DOHH2 (cell line): ENCODE data around the gene SH2D6.

Experiments
- H3F3A ChIP-seq: fragments of 200-600 bp; sonication (generic), shearing (Covaris generic); 2 replicates; pipeline ENCODE4 v1.6.0; 2016; ENCODE audit warnings: antibody characterized with exemption, mild to moderate bottlenecking; ENCODE audit not compliant: control insufficient read depth, insufficient read depth
- H3K27ac ChIP-seq: fragments of 200-600 bp; sonication (generic); 2 replicates; pipeline ENCODE4 v1.5.1; 2014; ENCODE audit warnings: low read depth, mild to moderate bottlenecking, low read length, moderate library complexity
- H3K27me3 ChIP-seq: fragments of 200-600 bp; sonication (generic); 2 replicates; pipeline ENCODE4 v1.6.1; 2014; ENCODE audit warnings: mild to moderate bottlenecking, low read length, mixed read lengths; ENCODE audit not compliant: control insufficient read depth
- H3K36me3 ChIP-seq: fragments of 200-600 bp; sonication (generic); 2 replicates; pipeline ENCODE4 v1.6.1; 2014; ENCODE audit warnings: mild to moderate bottlenecking, low read length, moderate library complexity, mixed read lengths; ENCODE audit not compliant: control insufficient read depth
- H3K4me1 ChIP-seq: fragments of 200-600 bp; sonication (generic); 2 replicates; pipeline ENCODE4 v1.6.1; 2014; ENCODE audit warnings: mild to moderate bottlenecking, low read length, mixed read lengths; ENCODE audit not compliant: control insufficient read depth
- H3K4me2 ChIP-seq: fragments of 200-600 bp; sonication (generic); 2 replicates; pipeline ENCODE4 v1.6.0; 2014; ENCODE audit warnings: mild to moderate bottlenecking, low read length, moderate library complexity
- H3K4me3 ChIP-seq: fragments of 200-600 bp; sonication (generic); 2 replicates; pipeline ENCODE4 v1.5.1; 2014; ENCODE audit warnings: mild to moderate bottlenecking, low read length, mixed read lengths
- H3K79me2 ChIP-seq: fragments of 200-600 bp; sonication (generic); 2 replicates; pipeline ENCODE4 v1.6.1; 2014; ENCODE audit warnings: mild to moderate bottlenecking, low read length, mixed read lengths; ENCODE audit not compliant: control insufficient read depth
- H3K9me2 ChIP-seq: fragments of 200-600 bp; sonication (generic); replicated peaks from 2 replicates; pipeline ENCODE4 v1.6.1; 2014; ENCODE audit warnings: mild to moderate bottlenecking, low read length, mixed read lengths; ENCODE audit not compliant: control insufficient read depth
- H3K9me3 ChIP-seq: fragments of 200-600 bp; sonication (generic); 2 replicates; pipeline ENCODE4 v1.6.1; 2014; ENCODE audit warnings: antibody characterized with exemption, low read length, mixed read lengths; ENCODE audit not compliant: control insufficient read depth, insufficient read depth
- H4K20me1 ChIP-seq: fragments of 200-600 bp; sonication (generic); 2 replicates; pipeline ENCODE4 v1.6.0; 2014; ENCODE audit warnings: low read depth, mild to moderate bottlenecking, antibody characterized with exemption, low read length, moderate library complexity; ENCODE audit not compliant: control insufficient read depth, insufficient read depth
- CTCF ChIP-seq: fragments of 200-600 bp; sonication (generic); IDR thresholded peaks from one replicate; pipeline ENCODE4 v1.5.1; 2014; ENCODE audit warnings: antibody characterized with exemption, mild to moderate bottlenecking, low read depth, low read length; ENCODE audit not compliant: poor library complexity, severe bottlenecking
- EZH2phosphoT487 ChIP-seq: fragments of 200-600 bp; sonication (generic); IDR thresholded peaks from 2 replicates; pipeline ENCODE4 v1.6.1; 2017; ENCODE audit warnings: borderline replicate concordance, mild to moderate bottlenecking, antibody characterized with exemption, low read length, moderate library complexity, mixed read lengths

The SH2D6 gene

GRCh38 chr2:85371045-85371444, 47.5 kb upstream of the SH2D6 start:
- H3K9me2 ChIP-seq = no peaks in the 10 kb centered on the region
- H3K27ac ChIP-seq = no peak overlapping the region
- H4K20me1 ChIP-seq = no peaks in the 10 kb centered on the region
- no peaks in the 10 kb centered on the region for H3K79me2 ChIP-seq
- H3K27me3 ChIP-seq = no peaks in the 10 kb centered on the region
- no peak overlapping the region for H3K4me2 ChIP-seq
- H3K36me3 ChIP-seq = no peaks in the 10 kb centered on the region
- H3F3A ChIP-seq = no peaks in the 10 kb centered on the region
- TF ChIP-seq EZH2phosphoT487 (no peak), CTCF (no peak)
- H3K4me1 ChIP-seq = no peaks in the 10 kb centered on the region
- no peak overlapping the region for H3K4me3 ChIP-seq
- H3K9me3 ChIP-seq = no peaks in the 10 kb centered on the region

- no peaks in the 10 kb centered on the region for H3K4me1 ChIP-seq
- peaks cover 9% of the 10 kb centered on the region for H3K36me3 ChIP-seq
- H3K9me3 ChIP-seq = peaks cover 3% of the 10 kb centered on the region; the same call in 1 of the 2 replicates
- no peaks in the 10 kb centered on the region for H3K79me2 ChIP-seq
- no peak overlapping the region for H3K4me2 ChIP-seq
- H3K9me2 ChIP-seq = no peaks in the 10 kb centered on the region
- H3F3A ChIP-seq = no peaks in the 10 kb centered on the region
- TF ChIP-seq CTCF = no peak
- TF ChIP-seq EZH2phosphoT487 = no peak
- H3K27ac ChIP-seq = no peak overlapping the region
- no peak overlapping the region for H3K4me3 ChIP-seq
- no peaks in the 10 kb centered on the region for H4K20me1 ChIP-seq
- no peaks in the 10 kb centered on the region for H3K27me3 ChIP-seq
These were observed 42.0 kb upstream of the SH2D6 start for GRCh38 chr2:85376291-85377065.

GRCh38 chr2:85377083-85377482, 41.4 kb upstream of the SH2D6 start:
- Histone ChIP-seq H3K36me3 (peaks cover 9% of the 10 kb centered on the region), H3K4me1 (no peaks in the 10 kb centered on the region), H3K27me3 (no peaks in the 10 kb centered on the region), H4K20me1 (no peaks in the 10 kb centered on the region), H3K79me2 (no peaks in the 10 kb centered on the region), H3K4me2 (no peak overlapping the region), H3K9me2 (no peaks in the 10 kb centered on the region), H3K9me3 (peaks cover 3% of the 10 kb centered on the region; the same call in 1 of the 2 replicates), H3K4me3 (no peak overlapping the region), H3K27ac (no peak overlapping the region), H3F3A (no peaks in the 10 kb centered on the region)
- TF ChIP-seq CTCF = no peak
- TF ChIP-seq EZH2phosphoT487 = no peak
